CD4-positive, alpha-beta T cell treated with Interleukin-6 for 4 hours (primary cell): ENCODE results near the gene NFIB.

Experiments
- DNase-seq: peaks from one replicate; pipeline ENCODE4 v3.0.0-alpha.2; 2020; ENCODE audit warnings: mixed read lengths

The NFIB gene

GRCh38 chr9:14139287-14139686 lies 174.7 kb downstream of the NFIB start:
- no peak for DNase-seq

- no peak for DNase-seq
These were observed 177.1 kb downstream of the NFIB start for GRCh38 chr9:14136646-14137370.

DNA sequence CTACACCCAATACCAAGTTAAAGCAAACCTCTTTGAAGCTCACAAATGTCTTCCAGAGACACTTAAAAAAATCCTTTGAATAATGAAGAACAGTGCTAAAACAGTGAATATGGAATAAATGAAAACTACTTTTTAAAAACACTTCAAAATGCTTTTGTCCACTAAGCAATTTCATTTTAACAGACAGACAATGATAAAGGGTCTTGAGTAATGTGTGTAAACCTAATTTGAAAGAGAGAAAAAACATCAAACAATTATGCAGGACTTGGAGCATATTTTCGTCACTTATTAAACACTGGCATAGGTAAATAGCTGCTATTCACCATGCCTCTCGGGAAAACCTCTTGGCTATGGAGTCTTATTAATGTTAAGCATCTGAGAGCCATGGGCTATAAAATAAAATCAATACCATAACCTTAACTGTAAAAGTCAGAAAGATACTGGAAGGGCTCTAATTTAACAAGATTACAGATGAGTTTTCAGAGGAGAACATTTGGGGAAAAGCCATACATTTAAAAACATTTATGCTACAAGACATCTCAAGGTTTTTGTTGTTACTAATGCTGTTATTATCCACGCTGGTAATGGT lies 177.8 kb downstream of the NFIB start:
- no peak for DNase-seq

GRCh38 chr9:14135421-14135820 lies 178.5 kb downstream of the NFIB start:
- DNase-seq = no peak

GRCh38 chr9:14133394-14133793 lies 180.5 kb downstream of the NFIB start:
- DNase-seq = no peak

- DNase-seq = no peak
These were observed 181.2 kb downstream of the NFIB start for GRCh38 chr9:14132775-14133174.

DNA sequence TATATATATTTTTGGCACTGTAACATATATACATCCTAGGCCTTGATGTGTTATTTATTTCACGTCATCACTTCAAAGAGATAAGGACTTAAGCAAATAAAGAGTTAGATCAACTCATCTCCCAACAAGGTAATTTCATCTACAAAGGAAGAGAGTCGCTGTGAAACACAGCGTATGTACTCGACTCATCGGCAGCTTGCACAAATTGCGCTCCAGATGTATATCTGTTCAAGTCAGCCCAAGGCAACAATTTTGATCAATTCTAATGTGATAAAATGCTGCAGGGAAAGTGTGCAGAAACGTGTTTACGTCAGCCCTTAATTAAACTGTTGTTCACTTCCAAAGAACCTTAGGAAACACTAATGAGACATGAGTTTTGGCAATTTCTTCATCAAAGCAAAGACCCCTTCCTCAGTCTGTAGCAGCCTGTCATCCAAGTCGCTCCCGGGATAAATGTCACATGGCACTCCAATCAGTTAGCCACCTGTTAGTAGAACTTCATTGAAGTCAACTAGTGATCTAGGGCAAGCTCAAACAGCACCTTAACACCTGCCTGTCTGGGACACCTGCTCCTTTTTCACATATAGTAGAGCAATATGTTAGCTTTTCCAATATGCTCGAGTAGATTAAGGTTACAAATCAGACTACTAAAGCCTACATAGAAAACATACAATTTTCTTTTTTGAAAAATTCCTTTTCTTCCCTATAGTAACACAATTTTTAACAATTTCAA lies 182.4 kb downstream of the NFIB start:
- no peak for DNase-seq

GRCh38 chr9:14127656-14128055 lies 186.3 kb downstream of the NFIB start:
- no peak for DNase-seq

DNA sequence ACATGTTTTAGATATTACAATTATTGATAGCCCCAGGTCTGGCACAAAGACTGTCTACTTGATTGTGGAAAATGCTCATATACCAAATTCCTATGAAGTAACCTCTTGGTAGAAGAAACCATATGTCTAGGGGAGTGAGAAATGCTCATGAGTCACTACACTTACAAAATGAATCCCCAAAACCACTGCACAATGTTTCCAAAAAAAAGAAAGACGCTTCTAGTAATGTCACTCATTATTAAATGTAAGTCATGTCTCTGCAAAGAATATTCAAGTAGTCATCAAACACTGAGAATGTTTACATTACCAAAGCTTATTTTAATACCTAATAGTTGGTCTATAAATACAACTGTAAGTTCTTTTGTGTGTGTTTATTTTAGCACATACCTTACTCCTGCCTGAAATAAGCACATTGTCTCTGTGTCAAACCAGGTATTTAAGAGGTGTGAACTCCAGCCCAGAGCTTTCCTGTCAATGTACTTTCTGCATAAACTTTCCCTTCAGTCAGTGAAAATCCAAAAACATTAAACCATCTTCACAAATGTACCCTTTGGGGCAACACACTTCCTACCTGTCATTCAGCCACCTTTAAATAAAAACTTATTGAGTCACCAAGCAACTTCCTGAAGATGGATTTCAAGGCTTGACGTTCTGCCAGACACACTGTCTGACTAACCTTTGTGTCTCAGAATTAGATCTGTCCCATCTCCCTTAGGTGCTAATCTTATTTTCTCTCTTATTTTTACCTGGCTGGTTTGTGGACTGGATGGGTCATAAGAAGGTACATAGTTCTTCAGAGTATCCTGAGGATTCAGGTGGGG lies 194.0 kb downstream of the NFIB start:
- no peak for DNase-seq

DNA sequence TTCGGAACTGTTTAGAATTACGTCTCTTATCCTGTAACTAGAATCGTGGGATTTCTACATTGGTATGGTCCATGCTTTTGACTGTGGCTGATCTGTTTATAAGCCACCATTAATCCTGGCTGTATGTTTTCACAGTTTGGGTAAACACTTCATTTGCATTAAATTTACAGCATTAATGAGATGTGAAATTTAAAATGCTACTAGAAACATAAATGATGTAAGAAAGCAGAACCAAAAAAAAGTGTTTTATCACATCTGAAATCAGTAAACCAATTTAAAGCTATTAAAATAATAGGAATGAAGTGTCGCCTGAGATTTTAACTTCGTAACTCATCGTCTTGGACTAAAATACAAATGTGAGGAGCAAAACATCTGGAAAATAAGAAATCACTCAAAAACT lies 201.7 kb downstream of the NFIB start:
- no peak for DNase-seq

DNA sequence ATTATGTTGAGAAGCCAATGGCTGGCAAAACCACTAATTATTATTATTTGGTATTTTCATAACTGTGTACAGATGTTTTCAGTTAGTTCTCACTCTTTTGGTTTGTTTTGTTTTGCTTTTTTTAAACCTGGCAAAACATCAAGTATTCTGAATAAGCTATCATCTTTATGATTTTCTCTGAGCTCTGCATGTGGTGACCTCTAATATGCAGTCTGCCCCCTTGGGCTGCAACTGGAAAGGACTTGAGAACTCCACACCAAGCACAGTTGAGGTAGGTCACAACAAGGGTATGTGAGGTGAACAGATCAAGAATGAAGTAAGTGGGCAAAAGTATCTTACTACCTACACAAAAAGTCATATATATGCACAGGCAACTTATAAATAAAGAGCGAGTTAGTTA lies 202.2 kb downstream of the NFIB start:
- no peak for DNase-seq

DNA sequence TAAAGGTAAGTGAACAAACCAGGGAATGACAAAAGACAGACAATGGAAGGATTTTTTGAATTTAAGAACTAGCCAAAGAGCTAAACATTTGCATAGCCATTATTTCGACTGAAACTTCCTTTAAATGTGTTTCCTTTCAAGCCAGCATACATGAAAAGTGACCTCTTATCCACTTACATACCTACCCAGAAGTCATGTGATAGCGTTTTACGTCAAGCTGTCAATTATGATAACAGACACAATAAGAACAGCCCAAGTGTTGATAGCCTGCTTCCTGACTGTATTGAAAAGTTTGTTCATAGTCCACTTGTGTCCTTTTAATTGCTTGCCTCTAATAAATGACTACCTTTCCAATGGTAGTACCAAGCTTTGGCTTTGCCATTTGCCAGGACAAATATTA lies 206.0 kb downstream of the NFIB start:
- no peak for DNase-seq

DNA sequence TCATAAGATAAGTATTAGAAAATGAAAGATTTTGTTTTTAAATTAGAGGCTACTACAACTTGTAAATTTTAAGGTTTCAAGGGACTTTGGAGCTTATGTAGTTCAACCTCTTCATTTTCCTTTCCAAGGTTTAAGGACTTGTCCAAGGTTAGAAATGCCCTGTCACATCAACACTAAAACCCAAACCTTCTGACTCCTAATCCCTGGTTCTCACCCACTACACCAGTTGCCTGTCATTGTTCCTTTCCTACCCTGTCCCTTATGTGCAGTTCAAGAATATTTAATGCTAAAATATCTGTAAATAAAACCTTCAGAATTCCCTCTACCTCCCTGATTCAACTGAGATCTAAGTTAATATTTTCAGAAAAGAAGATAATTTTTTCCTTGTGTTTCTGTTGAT lies 206.4 kb downstream of the NFIB start:
- no peak for DNase-seq

DNA sequence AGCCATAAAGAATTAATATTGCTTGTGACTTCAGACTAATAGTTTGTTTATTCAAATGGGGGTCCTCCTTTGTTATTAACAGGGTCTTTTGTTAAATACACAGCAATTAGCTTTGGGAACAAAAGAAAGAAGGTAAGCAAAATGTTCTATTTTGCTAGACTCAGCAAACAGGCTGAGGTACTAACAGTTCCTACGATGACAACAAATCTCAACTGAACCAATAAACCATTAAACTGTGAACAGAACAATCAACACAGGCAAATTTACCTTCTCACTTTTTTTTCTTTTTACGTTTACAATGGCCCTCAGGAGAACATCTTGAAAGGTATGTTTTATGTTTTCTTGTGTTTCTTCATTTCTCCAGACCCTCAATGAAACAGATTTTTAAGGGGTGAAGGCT lies 207.2 kb downstream of the NFIB start:
- no peak for DNase-seq

DNA sequence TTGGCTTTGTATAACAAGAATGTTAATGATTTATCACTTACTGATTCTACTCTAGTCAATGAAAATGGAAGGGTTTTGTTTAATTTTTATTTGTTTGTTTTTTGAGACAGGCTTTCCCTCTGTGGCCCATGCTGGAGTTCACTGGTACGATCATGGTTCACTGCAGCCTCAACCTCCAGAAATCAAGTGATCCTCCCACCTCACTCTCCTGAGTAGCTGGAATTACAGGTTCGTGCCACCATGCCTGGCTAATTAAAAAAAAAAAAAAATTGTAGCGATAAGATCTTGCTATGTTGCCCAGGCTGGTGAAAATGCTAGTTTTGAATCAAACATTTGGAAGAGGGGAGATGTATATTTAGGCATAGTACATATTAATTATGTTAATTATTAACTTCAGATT lies 209.4 kb downstream of the NFIB start:
- DNase-seq = no peak

DNA sequence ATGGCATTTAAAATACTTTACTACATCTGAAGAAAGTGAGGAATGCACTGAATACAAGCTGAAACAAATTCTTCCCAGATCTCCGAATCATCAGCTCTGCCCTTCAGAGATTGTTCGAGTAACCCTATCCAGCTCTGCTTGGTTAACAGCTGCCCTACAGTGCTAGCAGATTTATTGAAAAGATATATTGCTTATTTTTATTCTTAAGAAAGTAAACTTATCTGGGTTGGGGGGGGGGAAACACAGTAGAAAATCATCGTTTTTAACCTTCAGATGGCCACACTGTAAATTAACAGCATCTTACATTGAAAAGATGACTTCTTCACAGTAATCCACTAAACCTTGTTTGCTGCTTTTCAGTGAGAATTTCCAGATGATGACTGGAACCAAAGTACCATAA lies 210.8 kb downstream of the NFIB start:
- no peak for DNase-seq

DNA sequence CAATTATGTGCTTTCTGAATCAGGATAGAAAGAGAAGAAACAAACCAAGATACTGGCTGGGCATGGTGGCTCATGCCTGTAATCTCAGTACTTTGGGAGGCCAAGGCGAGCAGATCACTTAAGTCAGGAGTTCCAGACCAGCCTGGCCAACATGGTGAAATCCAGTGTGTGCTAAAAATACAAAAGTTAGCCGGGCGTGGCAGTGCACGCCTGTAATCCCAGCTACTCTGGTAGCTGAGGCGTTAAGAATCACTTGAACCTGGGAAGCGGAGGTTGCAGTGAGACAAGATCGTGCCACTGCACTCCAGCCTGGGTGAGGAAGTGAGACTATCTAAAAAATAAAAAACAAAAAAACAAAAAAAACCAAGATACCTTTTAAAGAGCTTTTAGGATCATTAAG lies 214.2 kb downstream of the NFIB start:
- no peak for DNase-seq

DNA sequence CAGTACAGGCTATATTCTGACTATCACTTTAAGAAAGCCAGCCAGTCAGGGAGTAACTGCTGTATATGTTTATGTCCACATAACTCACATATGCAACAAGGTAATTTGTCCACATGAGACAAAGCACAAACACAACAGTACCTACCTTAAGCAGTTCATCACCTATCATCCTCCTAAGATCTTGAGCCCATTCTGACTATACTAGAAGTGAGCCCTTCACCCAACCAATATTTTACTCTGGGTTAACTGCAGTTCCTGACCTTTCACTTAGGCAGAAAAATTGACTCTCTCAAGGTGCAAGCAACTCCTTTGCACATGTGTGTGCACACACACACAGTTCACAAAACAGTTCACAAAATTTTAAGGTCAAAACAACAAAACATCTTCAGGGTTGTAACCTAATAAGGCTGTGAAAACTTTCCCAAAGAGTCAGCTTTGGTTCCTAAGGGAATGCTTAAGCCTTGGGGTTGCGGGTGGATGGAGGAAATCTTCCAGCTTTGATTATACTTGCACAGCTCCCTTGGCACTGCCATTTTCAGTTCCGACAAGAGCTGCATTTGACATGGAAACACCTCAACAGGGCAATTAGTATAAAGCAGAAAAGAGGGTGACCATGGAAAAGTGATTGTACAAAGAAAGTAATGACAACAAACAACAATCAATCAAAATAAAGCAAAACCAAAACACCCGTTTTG lies 215.3 kb downstream of the NFIB start:
- no peak for DNase-seq

DNA sequence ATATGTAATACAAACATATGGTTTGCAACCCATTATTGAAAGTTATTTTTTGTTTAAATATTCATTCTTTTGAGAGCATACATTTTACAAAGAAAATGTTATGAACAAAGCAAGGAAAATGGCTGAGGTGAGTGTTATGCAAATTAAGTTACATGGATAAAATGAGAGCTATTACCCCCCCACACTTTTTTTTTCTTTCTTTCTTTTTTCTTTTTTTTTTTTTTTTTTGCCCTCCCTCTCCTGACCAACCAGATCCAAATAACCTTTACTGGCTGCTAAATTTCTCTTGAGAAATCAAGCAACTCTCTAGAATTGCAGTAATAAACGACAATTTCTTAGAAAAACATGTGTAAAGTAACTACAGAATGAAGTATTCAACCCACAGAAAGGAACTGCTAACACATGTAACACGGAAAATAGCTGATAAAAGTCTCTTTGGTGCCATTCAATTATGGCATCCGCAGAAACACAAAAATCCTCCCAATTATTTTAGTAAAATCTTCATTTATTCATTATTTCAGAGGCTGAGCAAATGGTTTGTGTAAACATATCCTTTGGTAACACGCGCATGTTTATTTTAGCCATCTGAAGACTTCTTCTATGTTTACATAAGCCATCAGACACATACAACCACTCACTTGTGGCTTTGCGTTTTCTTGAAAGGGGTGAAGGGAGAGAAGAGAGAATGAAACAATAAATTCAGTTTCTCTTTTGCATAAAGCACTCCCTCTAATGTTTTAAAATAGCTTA lies 216.1 kb downstream of the NFIB start:
- DNase-seq = no peak

GRCh38 chr9:14097215-14097614 lies 216.7 kb downstream of the NFIB start:
- DNase-seq = no peak

DNA sequence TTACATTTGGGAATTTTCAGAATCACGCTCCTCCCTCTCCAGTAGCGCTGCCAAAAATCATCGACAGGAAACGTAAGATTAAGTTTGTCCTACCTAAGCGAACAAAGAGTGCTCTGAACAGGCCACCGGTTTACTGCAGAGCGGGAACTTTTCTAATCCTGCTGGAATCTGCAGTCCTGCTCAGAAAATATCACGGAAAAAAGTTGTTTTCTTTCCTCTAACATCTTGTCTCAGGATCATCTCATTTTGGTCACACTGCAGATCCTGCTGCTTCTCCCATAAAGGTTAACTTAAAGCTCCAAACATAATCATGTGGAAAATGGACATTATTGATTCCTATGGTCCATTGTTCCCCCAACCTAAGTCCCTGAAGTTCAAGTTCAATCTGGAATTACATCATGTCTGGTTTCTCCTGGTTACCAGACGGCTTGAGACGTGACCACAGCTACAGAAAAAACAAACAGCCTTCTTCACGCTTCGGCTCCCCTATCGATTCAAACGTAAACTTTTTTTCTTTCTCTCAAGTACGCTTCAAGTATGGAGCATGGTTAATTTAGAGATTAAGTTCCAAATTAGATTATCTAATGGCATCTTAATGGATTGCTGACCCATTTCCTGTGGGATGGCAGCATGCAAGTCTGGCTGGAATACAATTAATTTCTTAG lies 217.6 kb downstream of the NFIB start:
- DNase-seq = no peak
